Measurements from ENCODE around the gene ANTXR2.
A peak's percentile ranks its signal among the peaks of the same experiment; 100 is the strongest.
"Not testable (repeated sequence)": the region's sequence is repeated elsewhere in the genome, so short reads cannot be mapped to it uniquely, and the experiment has no call there.

The ANTXR2 gene

DNA sequence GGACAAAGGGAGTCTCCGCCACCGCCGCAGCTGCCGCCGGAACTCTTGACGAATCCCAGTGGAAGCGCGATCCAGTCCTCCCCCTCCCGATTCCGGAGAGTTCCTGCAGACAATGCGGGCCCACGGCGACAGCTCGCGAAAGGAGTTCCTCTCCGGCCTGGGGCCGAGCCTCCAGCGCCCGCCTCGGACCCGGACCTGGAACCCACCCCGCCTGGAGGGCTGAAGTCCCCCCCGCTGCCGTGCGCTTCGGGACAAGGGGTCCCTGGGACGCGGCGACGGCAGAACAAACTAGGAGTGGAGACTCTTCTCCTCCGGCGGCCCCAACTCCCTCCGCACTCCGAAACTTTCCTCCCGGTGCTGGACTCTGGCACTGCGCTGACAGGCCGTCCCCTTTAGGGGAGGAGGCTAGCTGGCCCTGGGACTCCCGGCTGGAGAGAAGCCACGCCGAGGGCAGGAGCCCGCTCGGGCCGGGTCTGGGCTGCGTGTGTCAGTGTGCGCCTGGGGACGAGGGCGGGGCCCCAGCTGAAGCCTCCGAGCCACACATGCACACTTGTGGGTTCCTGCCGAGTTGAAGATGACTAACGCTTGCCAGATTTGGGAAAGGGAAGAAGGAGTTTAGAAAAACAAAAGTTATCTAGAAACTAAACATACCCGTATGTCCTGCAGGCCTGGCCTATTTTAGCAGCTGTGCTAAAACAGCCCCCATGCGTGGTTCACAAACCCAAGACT is at the start of gene ANTXR2:
TSS of gene ANTXR2 (minus strand) at position 486 of the 729 bp plus-strand sequence. CDS start 669 bp downstream, outside the sequence.
- peak in 13 of 14 donors; percentile 9 to 79 (median 60) for DNase-seq

DNA sequence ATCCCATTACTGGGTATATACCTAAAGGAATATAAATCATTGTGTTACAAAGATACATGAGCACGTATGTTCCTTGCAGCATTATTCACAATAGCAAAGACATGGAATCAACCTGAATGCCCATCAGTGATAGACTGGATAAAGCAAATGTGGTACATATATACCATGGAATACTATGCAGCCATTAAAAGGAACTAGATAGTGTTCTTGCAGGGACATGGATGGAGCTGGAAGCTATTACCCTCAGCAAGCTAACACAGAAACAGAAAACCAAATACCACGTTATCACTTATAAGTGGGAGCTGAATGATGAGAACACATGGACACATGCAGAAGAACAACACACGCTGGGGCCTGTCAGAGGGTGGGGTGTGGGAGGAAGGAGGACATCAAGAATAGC is 48.8 kb upstream of the ANTXR2 start:
- DNase-seq: not testable (repeated sequence)

DNA sequence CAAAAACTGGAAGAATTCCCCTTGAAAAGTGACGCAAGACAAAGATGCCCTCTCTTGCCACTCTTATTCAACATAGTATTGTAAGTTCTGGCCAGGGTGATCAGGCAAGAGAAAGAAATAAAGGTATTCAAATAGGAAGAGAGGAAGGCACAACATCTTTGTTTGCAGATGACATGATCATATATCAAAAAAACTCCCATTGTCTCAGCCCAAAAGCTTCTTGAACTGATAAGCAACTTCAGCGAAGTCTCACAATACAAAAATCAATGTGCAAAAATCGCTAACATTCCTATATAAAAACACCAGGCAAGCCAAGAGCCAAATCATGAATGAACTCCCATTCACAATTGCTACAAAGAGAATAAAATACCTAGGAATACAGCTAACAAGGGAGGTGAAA is 46.6 kb upstream of the ANTXR2 start:
- not testable (repeated sequence) for DNase-seq

DNA sequence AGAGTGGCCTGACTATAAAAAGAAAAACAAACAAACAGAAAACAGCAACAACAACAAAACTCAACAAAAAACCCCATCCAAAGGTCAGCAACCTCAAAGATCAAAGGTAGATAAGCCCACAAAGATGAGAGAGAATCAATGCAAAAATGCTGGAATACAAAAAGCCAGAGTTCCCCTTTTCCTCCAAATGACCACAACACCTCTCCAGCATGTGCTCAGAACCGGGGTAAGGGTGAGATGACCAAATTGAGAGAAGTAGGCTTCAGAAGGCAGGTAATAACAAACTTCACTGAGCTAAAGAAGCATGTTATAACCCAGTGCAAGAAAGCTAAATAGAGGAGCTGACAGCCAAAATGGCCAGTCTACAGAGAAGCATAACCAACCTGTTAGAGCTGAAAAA is 43.5 kb upstream of the ANTXR2 start:
- DNase-seq: no peak

DNA sequence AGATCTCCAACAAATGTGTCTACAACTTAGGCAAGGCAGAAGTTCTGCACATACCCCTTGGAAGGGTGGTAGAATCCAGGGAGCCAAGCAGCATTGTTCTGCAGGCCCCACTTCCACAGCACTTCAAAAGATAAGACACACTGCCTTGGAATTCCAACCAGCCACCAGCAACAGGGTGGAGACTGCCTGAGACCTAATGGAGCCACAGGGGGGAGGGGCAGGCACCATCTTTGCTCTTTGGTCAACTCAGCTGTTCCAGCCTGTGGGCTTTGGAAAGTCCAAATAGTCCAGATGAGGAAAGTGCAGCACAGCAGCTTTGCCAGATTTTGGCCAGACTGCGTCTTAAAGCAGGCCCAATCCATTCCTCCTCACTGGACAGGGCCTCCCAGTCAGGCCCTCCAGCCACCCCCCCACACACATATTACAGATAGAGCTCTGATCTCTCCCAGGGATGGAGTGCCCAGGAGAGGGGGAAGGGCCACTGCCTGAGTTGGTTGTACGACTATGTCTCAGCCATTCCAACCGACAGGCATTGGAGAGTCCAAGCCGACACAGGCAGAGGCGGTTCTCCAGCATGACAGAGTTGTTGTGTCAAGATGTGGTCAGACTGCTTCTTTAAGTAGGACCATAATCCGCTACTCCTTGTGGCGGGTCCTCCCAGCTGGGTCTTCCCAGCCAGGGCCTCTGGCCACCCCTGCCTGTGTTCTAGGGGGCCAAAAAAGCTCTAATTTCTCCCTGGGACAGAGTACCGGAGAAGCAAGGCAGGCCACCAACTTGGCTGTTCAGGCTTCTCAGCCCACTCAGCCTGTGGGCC is 42.5 kb upstream of the ANTXR2 start:
- DNase-seq: no peak

DNA sequence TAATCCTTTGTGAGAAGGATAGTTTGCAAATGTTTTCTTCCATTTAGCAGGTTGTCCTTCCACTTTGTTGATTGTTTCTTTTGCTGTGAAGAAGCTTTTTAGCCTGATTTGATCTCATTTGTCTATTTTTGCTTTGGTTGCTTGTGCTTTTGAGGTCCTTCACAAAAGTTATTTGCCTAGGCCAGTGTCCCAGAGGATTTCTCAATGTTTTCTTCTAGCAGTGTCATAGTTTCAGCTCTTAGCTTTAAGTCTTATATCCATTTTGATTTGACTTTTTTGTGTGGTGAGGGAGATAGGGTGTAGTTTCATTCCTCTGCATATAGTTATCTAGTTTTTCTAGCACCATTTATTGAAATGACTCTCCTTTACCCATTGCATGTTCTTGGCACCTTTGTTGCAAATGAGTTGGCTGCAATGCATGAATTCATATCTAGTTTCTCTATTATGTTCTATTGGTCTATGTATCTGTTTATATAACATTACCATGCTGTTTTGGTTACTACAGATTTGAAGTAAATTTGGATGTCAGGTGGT is 41.8 kb upstream of the ANTXR2 start:
- DNase-seq: no peak

DNA sequence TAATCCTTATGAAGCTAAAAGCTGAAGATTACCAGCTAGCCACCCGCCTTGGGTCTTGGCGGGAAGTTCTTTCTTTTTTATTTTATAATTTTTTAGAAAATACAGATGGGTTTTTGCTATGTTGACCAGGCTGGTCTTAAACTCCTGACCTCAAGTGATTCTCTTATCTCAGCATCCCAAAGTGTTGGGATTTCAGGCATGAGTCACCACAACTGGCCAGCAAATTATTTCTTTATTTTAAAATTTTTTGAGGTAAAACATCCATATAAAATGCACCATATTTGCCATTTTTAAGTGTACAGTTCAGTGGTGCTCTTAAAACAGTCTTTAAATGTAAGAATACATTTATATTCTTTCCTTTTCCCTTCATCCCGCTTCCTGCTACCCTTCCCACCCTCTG is 40.6 kb upstream of the ANTXR2 start:
- DNase-seq: no peak

DNA sequence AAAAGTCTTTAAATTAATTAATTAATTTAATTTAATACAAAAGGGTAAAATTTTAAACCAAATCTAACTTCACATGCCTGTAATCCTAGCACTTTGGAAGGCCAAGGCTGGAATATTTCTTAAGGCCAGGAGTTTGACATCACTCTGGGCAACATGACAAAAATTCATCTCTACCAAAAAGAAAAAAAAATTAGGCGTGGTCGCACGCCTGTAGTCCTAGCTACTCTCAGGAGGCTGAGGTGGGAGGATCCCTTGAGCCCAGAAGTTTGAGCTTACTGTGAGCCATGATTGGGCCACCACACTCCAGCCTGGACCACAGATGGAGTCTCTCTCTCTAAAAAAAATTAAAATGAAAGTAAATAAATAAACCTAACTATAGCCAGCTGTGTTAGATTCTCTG is 39.2 kb upstream of the ANTXR2 start:
- no peak for DNase-seq

DNA sequence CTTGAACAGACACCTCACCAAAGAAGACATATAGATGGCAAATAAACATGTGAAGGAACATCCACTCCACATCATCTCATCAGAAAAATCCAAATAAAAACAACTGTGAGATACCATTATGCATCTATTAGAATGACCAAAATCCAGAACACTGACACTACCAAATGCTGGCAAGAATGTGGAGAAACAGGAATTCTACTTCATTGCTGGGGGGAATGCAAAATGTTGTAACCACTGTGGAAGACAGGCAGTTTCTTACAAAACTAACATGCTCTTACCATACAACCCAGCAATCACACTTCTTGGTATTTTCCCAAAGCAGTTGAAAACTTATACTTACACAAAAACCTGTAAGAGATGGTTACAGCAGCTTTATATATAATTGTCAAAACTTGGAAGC is 38.2 kb upstream of the ANTXR2 start:
- no peak for DNase-seq

DNA sequence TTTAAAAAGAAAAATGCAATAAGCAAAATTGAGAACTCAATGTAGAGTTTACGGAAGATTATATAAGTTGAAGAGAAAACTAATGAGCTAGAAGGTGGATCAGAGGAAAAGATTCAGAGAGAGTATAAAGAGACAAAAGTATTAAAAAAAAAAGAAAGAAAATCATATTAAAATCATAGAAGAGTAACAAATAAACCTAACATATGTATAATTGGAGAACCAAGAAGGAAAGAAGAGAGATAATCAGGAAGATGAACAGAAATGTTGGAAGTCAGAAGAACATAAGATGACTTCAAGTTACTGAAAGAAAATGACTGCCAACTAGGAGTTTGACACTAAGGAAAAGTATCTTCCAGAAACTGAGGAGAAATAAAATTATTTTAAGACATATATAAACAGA is 34.3 kb upstream of the ANTXR2 start:
- DNase-seq: no peak

DNA sequence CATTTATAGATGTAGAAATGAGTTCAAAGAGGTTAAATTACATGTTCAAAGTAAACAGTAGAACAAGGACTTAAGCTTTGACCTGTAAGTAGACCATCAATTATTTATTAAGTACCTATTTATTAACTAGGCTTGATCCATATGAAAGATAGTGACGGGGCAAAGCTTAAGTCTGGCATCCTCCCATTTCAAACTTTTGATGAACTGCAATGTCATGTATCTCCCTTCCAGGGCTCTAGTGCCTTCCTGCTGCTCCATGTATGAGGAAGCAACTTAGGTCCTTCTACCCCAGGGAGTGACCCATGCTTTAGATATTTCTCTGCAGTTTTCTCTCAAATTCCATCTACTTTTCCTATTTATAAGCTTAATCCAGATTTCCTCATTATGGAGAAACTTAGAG is 31.9 kb upstream of the ANTXR2 start:
- DNase-seq: no peak

DNA sequence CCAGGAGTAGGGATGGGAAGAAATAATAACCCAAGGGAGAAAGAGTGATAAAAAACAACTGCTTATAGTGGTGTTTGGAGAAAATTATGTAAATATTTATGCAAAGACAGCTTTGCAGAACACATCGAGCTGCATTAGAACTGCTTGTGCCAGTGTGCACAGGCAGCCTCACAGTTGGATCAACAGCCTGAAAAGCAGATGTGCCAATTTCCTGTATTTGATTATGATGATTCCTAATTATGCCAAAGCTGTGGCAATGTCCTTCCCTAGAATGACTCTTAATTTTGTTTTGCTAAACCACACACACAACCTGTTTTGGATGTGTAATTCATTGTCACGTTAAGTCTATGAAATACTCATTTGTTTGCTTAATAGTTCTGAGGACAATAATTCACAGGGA is 30.6 kb upstream of the ANTXR2 start:
- no peak for DNase-seq

DNA sequence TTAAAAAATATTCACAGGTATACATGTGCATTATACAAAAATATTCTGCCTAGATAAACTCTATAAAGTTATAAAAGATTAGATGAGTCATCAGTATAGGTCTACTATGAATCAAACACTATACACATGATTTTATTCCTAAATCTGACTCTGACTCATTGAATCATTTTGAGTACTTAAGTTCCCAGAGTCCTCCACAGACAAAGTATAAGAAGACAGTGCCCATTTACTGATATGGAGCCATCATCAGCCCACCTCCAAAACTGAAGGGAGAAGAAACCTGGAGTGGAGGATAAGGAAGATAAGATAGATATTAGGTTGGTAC is 28.7 kb upstream of the ANTXR2 start:
- DNase-seq: no peak

DNA sequence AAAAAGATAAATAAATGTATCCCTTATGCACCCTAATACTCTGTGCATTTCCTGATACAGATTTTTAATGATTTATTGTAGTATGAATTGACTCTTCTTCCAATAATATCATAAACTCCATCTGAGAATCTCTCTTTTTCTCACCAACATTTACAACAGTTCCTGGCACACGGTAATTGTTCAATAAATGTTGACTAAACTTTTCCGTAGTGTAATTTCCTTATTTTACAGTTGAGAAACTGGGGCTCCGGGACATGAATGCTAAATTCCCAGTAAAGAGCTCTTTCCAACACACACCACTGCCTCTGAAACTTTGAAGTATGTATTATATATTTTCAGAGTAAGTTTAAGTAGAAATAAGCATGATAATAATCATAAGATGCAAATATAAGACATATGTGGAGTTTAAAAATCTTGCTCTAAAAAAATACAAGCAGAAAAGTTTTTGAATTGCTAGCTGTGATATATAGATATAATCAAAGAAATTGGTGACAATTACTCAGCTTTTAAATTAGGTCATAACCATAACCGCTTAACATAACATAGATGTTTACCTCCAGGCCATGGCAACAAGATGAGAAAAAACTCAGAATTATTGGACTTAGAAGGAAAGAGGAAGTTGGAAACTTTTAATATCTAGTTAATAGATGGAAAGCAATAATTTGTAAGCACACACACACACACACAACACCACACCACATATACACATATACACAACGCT is 28.2 kb upstream of the ANTXR2 start:
- DNase-seq: no peak

DNA sequence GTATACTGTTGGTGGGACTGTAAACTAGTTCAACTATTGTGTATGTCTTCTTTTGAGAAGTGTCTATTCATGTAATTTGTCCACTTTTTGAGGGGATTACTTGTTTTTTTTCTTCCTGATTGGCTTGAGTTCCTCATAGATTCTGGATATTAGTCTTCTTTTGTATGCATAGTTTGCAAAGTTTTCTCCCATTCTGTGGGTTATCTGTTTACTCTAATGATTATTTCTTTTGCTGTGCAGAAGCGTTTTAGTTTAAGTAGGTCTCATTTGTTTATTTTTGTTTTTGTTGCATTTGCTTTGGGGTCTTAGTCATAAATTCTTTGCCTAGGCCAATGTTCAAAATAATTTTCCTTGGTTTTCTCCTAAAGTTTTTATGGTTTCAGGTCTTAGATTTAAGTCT is 26.6 kb upstream of the ANTXR2 start:
- DNase-seq: no peak

DNA sequence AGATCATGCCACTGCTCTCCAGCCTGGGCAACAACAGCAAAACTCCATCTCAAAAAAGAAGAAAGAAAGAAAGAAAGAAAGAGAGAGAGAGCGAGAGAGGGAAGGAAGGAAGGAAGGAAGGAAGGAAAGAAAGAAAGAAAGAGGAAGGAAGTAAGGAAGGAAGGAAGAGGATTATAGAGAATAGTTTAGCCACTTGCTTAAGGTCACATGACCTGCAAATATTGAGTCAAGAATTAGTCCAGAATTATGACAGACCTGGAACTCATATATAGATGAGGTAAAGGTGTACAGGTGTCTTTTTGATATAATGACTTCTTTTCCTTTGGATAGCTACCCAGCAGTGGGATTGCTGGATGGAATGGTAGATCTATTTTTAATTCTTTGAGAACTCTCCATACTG is 25.6 kb upstream of the ANTXR2 start:
- DNase-seq: no peak

DNA sequence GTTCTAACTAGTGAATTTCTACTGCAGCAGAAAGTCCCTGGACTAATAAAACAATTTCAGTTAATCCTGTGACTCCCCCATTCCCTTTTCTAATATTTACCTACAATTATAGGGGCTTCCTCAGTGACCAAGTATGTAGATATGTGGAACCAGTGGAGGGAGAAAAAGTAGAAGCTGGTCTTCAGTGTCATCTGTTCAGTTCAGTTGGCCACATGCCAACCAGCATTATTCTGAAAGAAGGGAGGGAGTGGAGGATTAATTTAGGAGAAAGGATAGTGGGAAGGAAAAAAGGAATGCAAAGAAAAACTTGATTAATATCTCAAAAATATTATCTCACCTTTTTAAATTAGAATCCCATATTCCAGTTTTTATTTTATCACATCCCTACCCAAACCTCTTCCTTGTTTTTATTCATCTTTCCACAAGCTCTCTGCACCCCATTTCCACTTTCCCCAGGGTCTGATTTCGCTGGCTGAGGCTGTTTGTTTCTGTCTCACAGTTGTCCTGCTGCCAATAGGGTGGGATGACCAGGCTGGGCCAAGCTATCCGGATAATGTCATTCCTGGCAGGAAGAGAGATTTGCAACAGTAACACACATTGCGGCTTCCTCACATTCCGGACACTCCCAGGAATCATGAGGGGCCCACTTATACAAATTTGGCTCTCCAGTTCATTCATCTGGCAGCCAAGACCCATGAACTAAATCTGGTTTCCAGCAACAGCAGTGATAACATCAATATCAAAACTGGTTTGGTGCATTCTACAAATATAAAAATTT is 24.6 kb upstream of the ANTXR2 start:
- no peak for DNase-seq

DNA sequence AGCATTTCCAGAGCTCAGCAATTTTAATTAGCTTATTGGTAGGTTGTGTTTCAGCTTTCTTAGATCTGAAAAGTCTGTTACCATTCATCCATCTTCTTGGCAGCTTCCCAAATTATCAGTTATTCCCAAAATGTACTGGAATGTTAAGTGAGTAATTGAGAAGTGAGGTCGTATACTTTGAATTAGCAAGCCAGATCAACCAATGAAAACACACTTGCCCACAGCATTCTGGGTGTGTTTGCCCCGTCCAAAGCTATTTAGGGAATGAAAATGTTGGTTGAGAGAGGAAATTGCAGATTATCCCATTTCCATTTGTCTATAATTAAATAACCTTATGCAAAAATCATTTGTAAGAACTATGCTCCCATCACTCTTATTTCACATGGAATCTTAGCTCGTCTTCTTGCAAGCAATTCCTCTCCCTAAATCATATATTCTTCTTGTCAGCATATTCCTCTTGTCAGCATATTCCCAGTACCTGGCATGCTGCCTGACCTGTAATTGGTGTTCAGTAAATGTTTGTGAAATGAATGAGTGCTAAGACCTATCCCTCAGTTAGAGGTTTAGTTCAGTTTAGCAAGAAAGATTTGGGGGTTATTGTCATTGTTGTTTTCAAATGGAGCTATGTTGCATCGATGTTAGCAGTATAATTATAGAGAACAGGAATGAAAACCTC is 23.3 kb upstream of the ANTXR2 start:
- DNase-seq: no peak

DNA sequence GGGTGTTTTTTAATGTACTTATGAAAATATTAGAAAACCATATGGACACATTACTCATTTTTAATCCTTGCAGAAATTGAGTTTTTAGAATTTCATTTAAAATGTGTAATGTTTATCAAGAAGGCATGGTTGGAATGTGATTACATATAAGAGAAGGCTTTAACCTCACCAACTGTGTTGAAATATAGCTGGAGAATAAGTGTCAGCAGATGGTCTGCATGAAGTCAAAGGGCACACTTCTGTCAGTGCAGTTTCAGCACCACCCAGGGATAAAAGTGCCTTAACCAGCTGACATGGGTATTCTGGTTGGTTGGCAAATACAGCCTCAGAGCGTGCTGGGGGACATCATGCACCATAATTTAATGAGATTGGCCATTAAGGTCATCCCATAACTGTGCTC is 21.2 kb upstream of the ANTXR2 start:
- no peak for DNase-seq

DNA sequence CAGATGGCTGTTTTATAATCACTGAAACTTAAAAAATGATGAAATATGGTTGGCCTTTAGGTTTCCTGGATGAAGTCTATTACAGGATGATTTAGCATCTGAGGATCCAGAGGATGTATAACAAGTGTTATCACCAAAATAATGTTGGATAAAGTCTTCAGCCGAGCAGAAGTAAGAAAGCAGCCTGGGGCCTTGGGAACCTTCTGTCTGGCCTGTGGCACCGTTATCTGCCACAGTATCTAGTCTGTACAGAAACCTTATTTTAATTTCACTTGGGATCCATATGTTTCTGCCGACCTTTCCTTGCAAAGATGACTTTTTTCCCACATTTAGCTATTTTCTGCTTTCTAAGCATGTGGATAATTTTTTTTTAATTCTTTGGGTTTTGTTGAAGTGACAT is 20.5 kb upstream of the ANTXR2 start:
- no peak for DNase-seq

DNA sequence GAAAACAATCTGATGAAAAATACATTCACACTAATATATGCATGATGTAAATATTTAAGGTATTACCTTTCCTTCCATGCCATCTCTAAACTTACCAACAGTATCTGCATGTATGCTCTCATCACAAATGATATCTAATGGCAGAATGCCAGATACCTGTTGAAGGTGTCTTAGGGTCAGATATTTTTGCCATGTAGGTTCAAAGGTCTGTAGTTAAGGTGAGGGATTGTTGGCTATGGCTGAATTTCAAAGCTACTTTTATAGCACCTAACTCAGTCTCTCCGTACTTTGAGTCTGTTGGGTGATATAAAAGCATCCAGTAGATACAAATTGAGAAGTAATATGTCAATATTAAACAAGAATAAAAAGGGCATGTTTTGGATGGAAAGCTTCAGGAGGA is 19.8 kb upstream of the ANTXR2 start:
- DNase-seq: no peak

DNA sequence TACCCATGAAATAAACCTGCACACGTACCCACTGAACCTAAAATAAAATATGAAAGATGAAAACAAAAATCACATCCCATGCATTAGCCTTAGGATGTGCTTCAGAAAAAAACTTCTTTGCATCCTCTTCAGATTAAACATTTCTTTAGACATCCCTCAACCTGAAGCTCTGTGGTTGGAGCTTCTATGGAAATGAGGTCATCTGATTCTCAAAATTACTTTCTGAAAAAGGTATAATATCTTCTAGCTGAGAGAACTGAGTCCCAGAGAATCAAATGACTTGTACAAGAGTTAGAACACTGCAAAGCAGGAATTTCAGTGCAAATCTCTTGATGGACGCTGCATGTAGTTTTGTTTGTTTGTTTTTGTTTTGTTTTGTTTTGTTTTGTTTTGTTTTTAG is 19.1 kb upstream of the ANTXR2 start:
- DNase-seq: no peak

Data from C1 segment of cervical spinal cord (tissue), 14 donors.